GM12891 (cell line): Measurements from ENCODE around the gene ZNF787.

Experiments
- PAX5 ChIP-seq: IDR thresholded peaks from 2 replicates; pipeline ENCODE4 v1.6.1; 2011; ENCODE audit warnings: low read length, moderate library complexity, mild to moderate bottlenecking; ENCODE audit not compliant: insufficient read depth, severe bottlenecking
- POLR2A ChIP-seq: IDR thresholded peaks from 2 replicates; pipeline ENCODE4 v1.6.1; 2011; ENCODE audit warnings: low read depth, low read length, control low read depth
- POLR2AphosphoS5 ChIP-seq: IDR thresholded peaks from 2 replicates; pipeline ENCODE4 v1.6.1; 2011; ENCODE audit warnings: low read depth, low read length, control low read depth
- POU2F2 ChIP-seq: IDR thresholded peaks from 2 replicates; pipeline ENCODE4 v1.6.1; 2011; ENCODE audit warnings: low read depth, mild to moderate bottlenecking, control low read depth, low read length, moderate library complexity
- SPI1 ChIP-seq: IDR thresholded peaks from 2 replicates; pipeline ENCODE4 v1.6.1; 2011; ENCODE audit warnings: low read depth, low read length, control low read depth
- TAF1 ChIP-seq: IDR thresholded peaks from 2 replicates; pipeline ENCODE4 v1.6.1; 2011; ENCODE audit warnings: low read depth, low read length, control low read depth

- TF ChIP-seq POLR2A (0 out of 2 replicates have a peak, but pooled peaks have one; percentile 29), TAF1 (no peak), PAX5 (no peak), POLR2AphosphoS5 (peak; percentile 56; the same call in 1 of the 2 replicates), SPI1 (no peak), POU2F2 (no peak)
Measured at GRCh38 chr19:56092685-56093631, 28.1 kb downstream of the ZNF787 start.
